ENCODE results near the gene WWOX.

The WWOX gene

DNA sequence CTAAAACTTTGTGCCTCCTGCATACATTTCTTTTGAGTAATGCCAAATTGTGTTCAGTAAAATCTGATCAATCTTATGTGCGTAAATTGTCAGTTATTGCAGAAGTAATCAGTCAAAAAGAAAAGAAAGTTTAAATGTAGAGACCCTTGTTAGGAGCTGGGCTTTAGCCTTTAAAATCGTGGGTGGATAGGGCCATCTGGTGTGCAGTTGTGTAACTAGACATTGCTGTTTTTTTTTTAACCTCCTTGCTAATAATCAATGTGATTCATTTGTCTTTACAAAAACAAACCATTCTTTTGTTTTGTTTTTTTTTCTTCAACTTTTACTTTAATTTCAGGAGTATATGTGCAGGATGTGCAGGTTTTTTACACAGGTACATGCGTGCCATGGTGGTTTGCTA lies 5.3 kb upstream of the WWOX start:
- no peak overlapping the region for H3K4me3 ChIP-seq (ENCODE audit: control insufficient read depth, low read depth, low read length)
- DNase-seq (ENCODE audit: low read depth) = no peak
- TF ChIP-seq, protein P1, sequence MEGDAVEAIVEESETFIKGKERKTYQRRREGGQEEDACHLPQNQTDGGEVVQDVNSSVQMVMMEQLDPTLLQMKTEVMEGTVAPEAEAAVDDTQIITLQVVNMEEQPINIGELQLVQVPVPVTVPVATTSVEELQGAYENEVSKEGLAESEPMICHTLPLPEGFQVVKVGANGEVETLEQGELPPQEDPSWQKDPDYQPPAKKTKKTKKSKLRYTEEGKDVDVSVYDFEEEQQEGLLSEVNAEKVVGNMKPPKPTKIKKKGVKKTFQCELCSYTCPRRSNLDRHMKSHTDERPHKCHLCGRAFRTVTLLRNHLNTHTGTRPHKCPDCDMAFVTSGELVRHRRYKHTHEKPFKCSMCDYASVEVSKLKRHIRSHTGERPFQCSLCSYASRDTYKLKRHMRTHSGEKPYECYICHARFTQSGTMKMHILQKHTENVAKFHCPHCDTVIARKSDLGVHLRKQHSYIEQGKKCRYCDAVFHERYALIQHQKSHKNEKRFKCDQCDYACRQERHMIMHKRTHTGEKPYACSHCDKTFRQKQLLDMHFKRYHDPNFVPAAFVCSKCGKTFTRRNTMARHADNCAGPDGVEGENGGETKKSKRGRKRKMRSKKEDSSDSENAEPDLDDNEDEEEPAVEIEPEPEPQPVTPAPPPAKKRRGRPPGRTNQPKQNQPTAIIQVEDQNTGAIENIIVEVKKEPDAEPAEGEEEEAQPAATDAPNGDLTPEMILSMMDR (IDR thresholded peaks at IDR 0.05; ENCODE audit: control insufficient read depth, insufficient read depth, low read depth, low read length, missing control alignments) = no peak

- H3K4me3 ChIP-seq (ENCODE audit: control insufficient read depth, low read depth, low read length) = no peak overlapping the region
- TF ChIP-seq, protein P1 (IDR thresholded peaks at IDR 0.05; ENCODE audit: control insufficient read depth, insufficient read depth, low read depth, low read length, missing control alignments) = no peak
- no peak for DNase-seq (ENCODE audit: low read depth)
These were observed 4.5 kb upstream of the WWOX start for GRCh38 chr16:78094998-78095397.

- H3K4me3 ChIP-seq (ENCODE audit: control insufficient read depth, low read depth, low read length) = no peak overlapping the region
- TF ChIP-seq, protein P1 (IDR thresholded peaks at IDR 0.05; ENCODE audit: control insufficient read depth, insufficient read depth, low read depth, low read length, missing control alignments) = no peak
- no peak for DNase-seq (ENCODE audit: low read depth)
These were observed 3.1 kb upstream of the WWOX start for GRCh38 chr16:78096386-78096785.

DNA sequence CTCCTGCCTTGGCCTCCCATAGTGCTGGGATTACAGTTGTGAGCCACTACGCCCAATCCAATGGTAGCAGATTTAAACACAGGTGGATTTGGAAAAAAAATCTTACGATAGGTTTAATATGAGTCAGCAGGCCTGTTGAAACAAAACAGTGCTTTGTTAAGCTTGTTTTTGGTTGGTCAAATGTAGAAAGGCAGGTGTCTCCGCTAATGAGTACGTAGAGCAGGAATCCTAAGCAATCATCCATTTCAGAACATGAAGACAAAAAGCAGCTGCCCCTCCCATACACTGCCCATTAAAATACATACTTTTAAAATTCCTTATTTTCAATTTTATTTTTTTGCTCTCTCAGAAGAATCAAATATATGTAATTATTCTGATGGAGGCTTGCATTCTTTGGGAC lies 1.9 kb upstream of the WWOX start:
- no peak overlapping the region for H3K4me3 ChIP-seq (ENCODE audit: control insufficient read depth, low read depth, low read length)
- TF ChIP-seq, protein P1 (IDR thresholded peaks at IDR 0.05; ENCODE audit: control insufficient read depth, insufficient read depth, low read depth, low read length, missing control alignments) = no peak
- no peak for DNase-seq (ENCODE audit: low read depth)

- TF ChIP-seq, protein P1 (IDR thresholded peaks at IDR 0.05; ENCODE audit: control insufficient read depth, insufficient read depth, low read depth, low read length, missing control alignments) = no peak
- no peak for DNase-seq (ENCODE audit: low read depth)
These were observed 1.4 kb upstream of the WWOX start for GRCh38 chr16:78098087-78098486.

GRCh38 chr16:78098595-78099270 lies 721 bp upstream of the WWOX start:
- TF ChIP-seq, protein P1 (IDR thresholded peaks at IDR 0.05; ENCODE audit: control insufficient read depth, insufficient read depth, low read depth, low read length, missing control alignments) = no peak
- peak overlapping the region; percentile 88 for H3K4me3 ChIP-seq (ENCODE audit: control insufficient read depth, low read depth, low read length)
- DNase-seq (ENCODE audit: low read depth) = no peak

More at GRCh38 chr16:78098087-78098486, 1.4 kb upstream of the WWOX start:
- H3K4me3 ChIP-seq (ENCODE audit: control insufficient read depth, low read depth, low read length) = no peak overlapping the region
